Hematopoietic multipotent progenitor cell (in vitro differentiated cells): Measurements from ENCODE around the gene RASGEF1C. TPM values are rescaled to one million over a fixed set of nuclear protein-coding genes. Genes with fewer than 3 reads are reported as not detected.

Source experiments
- DNase-seq, 3 donors: peaks; one replicate each; pipeline ENCODE4 v3.0.0-alpha.2; 2011 to 2015; ENCODE audit warnings: low read depth in 2 of 3, low spot score in 2 of 3
- total RNA-seq: library from RNA; depleted of rRNA; stranded (reverse); fragments of >200 nt; gene quantifications from one replicate; pipeline ENCODE4 v1.2.3, GENCODE V29; 2012

RASGEF1C gene
- total RNA-seq, 1 donor: under 0.01 TPM

DNA sequence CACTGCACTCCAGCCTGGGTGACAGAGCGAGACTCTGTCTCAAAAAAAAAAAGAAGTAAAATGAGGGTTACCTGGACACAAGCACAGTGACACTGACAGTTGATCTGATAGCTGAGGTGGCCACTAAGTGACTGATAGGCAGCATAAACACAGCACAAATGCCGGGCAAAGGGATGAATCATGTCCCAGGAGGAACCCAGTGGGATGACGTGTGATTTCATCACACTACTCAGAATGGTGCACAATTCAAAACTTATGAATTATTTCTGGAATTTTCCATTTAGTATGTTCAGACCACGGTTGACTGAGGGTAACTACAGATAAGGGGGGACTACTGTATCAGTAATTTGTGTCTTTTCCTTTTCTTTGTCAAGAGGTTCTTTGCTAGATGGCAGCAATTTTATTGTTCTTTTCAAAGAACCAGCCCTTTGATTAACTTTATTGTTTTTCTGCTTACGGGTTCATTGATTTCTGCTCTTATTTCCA, 103.1 kb downstream of the RASGEF1C start:
- DNase-seq: no peak

DNA sequence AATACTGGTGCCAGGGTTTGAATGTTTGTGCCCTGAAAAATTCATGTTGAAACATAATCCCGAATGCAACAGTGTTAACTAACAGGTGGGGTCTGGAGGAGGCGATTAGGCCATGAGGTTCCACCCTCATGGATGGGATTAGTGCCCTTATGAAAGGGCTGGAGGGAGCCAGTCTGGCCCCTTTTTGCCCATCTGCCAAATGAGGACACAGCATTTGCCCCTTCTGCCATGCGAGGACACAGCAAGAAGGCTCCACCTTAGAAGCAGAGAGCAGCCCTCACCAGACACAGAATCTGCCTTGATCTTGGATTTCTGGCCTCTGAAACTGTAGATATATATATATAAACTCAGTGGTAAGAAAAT, 104.9 kb downstream of the RASGEF1C start:
- DNase-seq: no peak

DNA sequence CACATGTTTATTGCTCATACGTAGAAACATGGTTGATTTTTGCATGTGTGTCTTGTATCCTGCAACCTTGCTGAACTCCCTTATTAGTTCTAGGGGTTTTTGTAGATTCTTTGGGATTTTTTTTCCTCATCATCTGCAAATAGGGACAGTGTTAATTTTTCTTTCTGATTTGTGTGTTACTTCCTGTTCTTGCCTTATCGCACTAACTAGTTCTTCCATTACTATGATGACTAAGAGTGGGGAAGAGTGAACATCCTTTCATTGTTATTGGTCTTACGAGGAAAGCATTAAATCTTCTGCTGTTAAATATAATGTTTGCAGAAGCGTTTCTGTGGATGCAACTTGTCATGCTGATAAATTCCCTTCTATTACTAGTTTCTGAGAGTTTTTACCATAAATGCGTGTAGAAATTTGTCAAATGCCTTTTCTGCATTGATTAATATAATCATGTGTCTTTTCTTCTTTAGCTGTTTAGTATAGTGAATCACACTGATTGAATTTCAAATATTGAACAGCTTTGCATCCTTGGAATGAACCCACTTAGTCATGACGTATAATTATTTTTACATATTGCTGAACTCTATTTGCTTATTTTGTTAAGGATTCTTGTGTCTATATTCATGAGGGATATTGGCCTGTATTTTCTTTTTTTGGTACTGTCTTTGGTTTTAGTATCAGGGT, 105.4 kb downstream of the RASGEF1C start:
- no peak for DNase-seq

DNA sequence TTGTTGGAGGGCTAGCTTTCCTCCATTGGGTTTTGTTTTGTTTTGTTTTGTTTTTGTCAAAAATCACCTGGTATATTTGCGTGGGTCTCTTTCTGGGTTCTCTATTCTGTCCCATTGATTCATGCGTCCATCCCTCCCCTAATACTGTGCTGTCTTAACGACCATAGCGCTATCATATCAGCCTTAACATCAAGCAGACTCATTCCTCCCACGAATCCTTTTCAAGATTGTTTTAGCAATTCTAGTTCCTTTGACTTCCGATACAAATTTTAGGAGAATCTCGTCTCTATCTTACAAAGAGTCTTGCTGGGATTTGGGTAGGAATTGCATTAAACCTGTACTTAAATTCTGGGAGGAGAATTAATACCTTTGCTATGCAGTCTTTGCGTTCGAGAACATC, 106.4 kb downstream of the RASGEF1C start:
- DNase-seq: no peak

DNA sequence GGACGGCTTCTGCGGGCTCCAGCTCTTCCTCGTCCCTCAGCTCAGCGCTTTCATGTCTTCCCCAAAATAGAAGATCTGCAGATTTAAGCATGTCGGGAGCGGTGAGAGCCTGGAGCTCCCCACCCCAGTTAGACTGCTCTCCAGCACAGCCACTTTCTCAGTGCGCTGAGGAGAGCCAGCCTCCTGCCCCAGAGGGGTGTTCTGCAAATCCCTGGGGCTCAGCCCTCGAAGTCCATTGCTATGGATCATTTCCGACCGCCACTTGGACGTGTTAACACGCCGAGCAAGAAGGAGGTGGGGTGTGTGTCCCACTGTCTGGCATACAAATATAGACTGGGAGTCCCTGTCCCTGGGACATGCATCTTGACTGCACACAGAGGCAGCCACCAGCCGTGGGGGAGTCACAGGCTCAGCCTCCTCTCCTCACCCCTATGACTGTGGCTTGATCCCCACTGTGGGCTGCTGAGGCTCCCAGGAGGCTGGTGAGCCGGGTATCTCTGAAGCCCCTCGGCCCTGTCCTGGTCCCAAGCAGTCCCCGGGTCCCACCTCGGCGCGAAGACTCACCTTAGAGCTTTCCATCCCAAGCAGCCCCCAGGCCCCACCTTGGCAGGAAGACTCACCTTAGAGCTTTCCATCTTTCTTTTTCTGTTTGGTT, 107.4 kb downstream of the RASGEF1C start:
- no peak for DNase-seq

DNA sequence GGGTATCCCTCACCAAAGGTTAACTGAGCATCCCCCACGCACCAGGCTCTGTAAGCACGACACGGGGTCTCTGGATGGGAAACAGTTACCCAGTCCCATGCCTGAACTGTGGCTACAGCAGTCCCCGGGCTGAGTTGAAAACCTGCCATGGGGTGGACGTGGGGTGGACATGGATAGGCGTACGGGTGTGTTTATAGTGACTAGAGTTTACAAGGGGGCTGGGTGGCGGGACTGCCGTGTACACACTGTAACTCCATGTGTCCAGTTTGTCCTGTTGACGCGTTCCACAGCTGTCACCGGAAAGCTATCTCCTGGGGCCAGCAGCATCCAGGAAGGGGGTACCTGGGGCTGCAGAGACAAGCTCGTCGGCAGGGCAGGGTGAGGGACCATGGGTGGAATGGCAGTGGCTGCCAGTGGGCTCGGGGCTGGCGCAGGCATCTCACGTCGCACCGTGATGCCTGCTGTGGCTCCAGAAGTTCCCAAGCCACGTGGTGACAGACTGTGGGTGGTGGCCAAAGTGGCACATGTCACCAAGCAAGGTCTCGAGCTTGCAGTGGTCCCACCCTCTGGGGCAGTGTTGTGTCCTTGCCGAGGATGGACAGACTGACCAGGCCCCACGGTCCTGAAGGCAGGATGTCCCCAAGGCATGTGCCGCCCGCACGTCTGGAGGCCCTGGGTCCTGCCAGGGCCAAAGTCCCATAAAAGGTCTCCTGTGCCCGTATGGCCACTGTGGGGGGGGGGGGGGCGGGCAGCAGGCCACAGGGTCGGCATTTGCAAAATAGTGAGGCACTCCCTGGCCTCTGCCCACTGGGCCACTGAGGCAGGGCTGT, 108.2 kb downstream of the RASGEF1C start:
- DNase-seq: no peak

DNA sequence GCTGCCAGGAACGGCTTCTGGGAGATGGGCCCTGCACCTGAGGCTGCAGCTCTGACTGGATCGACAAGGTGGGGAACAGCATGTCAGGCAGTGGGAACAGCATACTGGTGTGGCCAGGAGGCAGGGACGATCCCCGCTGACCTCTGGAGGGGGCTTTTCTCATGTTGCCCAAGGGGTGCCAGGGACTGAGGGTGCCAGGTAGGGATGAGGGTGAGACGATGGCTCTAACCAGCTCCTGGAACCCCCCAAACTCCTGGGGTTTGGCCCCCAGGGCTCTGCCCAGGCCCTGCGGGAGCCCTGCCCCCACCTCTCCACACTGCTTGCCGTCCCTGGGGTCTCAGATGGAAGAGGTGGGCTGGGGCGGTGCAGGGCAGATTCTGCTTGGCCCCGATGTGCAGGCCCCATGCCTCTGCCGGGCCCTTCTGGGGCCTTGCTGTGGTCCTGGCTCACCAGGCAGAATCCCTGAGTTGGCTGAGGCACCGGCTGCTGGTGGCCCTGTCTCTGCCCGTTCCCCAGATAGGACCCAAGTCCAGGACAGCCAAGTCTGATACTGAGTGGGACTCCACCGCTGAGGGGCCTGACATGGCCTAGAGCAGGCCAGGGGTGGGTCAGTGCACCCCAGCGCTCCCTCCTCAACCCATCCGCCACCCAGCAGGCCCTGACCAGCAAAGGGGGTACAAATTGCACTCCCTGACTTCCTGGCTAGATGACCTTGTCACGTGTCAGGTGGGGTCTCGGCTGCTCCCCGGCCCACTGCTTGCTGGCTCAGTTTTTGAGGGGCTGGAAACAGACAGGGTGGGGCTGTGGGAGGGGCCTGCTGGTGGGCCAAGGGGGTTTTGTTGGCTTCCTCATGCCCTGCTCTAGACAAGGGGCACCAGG, 109.0 kb downstream of the RASGEF1C start:
- no peak for DNase-seq

DNA sequence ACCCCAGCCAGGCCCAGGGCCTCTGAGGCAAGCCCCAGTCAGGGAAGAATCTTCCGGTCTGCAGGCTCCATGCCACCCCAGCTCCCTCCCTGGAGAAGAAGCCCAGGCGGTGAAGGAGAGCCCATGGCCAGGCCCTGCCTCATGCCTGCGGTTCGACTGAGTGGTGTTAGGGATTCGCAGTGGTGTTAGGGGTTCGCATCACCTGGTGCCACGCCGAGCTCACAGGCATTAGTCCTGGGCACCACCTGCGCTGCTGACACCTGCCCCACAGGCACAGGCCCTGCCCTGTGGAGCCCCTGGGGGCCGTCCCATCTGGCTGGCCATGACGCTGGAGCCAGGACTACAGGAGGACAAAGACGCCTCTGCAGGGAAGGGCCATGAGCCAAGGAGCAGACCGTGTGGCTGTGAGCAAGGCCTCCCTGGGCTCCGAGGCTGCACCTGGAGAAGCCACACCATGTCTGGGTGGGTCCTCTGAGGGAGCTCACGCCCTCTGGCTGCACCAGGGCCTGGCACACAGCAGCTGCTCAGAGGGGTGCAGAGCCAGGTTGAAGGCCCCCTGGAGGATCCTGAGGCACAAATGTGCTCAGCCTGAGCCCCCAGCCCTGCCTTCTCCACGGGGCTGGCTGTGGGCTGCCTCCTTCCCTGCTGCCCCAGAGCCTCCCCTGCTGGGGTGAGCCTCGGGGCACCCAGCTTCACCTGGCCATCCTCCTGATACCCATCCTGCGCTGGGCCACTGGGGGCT, 109.8 kb downstream of the RASGEF1C start:
- DNase-seq: no peak

DNA sequence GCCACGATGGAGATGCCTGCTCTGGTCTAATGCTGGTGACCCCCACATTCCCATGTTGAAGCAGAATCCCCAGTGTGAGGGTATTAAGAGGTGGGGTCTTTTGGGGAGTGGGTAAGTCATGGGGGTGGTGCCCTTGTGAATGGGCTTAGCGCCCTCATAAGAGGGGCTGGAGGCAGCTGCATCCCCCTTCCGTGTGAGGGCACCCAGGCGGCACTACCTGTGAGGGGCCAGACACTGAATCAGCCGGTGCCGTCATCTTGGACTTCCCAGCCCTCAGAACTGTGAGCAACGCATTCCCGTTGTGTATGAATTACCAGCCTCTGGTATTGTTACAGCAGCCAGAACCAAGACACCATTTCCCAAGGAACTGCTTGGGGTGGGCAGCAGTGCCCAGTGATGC, 110.5 kb downstream of the RASGEF1C start:
- DNase-seq: no peak

DNA sequence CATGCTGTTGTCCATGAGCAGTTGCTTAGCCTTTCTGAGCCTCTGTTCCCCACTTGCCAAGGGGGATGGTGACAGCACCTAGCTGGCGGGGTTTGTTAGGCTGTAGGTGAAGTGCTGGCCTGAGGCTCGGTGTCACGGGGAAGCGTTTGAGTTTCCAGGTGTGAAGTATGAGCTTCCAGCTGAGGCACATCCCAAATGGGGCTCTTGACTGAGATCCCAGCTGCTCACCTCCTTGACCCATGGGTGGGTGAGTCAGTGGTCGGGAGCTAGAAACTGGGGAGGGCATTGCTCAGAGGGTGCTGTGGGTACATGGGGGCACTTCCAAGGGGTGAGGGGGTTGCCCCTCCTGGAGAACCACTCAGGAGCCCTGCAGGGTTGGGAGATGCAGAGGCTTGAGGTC, 111.1 kb downstream of the RASGEF1C start:
- DNase-seq: no peak

GRCh38 chr5:180097163-180097894, 111.7 kb downstream of the RASGEF1C start:
- DNase-seq: no peak

GRCh38 chr5:180096616-180097015, 112.4 kb downstream of the RASGEF1C start:
- DNase-seq: no peak

DNA sequence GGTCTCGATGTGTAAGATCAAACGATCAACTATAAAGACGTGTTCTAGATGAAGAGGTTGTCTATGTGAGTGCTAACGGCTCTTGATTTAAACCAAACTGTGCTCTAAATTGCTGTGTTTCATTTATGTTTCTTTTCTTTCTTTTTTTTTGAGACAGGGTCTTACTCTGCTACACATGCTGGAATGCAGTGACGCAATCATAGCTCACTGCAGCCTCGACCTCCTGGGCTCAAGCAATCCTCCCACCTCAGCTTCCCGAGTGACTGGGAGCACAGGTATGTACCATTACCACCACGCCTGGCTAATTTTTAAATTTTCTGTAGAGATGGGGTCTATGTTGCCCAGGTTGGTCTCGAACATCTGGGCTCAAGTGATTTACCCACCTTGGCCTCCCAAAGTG, 113.5 kb downstream of the RASGEF1C start:
- no peak for DNase-seq

DNA sequence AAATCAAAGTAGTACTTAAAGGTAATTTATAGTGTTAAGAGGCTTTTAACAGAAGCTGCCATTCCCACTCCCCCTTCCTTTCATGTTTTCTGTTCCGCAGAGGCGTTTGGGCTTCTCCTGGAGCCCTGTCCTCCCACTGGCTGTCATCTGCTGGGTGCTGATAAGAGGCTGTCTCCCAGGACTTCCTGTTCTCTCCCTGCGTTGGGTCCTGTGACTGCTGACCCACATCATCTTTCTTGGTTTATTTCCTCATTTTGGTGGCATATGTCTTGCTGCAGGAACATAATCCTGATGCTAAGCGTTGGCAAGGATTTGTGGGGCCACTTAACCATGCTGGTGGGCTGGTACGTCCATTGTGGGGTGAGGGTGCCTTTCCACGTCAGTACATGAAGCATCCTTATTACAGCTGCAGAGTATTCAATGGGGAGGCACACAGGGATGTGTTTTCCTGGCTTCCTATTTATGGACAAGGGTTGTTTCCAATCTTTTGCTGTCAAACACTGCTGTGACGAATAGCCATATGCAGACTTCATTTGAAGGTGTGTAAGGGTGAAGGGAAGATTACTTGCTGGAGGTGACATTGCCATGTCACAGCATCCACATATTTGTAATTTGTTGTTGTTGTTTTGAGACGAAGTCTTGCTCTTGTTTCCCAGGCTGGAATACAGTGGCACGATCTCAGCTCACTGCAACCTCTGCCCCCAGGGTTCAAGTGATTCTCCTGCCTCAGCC, 115.2 kb downstream of the RASGEF1C start:
- DNase-seq: peak in 2 of 3 donors; percentile 77 to 89

DNA sequence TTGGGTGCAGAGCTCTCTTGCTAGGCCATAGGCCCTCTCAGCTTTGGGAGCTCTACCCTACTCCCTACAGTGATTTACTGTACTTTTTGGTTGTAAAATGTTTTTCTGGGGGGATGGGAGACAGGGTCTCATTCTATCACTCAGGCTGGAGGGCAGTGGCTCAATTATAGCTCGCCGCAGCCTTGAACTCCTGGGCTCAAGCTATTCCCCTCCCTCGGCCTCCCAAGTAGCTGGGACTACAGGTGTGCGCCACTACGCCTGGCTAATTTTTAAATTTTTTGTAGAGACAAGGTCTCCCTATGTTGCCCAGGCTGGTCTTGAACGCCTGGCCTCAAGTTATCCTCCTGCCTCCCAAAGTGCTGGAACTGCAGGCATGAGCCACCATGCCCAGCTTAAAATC, 115.8 kb downstream of the RASGEF1C start:
- no peak for DNase-seq

DNA sequence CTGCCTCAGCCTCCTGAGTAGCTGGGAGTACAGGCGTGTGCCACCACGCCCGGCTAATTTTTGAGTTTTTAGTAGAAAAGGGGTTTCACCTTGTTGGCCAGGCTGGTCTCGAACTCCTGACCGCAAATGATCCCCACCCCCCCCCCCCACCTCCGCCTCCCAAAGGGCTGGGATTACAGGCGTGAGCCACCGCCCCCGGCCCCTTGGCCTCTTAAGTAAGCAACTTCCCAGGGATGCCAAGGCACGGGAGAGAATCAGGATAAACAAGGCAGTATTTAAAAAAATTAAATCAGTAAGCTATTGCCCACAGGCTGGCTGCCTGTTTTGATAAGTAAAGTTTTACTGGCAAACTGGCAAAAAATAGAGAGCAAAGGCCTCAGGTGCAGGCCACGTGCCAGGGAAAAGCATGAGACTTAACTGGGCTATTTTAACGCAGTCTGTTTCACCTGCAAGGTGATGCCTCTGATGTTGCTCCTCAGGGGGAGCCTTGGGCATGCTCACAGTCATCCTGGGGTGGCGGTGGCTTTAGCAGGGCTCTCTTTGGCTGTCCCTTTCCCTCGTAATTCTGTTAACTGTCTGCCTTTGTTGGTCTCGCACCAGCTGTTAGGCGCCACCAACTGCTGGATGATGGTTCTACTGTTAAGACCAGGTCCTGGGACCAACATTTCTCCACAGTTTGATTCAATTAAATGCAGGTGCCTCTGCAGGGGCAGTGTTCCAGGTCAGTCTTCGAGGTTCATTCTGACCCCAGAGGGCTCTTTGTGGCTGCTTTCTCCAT, 118.1 kb downstream of the RASGEF1C start:
- DNase-seq: peak in 1 of 3 donors; percentile 61

- DNase-seq: peak; percentile 67 to 84 (median 81)
Measured at GRCh38 chr5:180090098-180090768, 118.8 kb downstream of the RASGEF1C start.
